HG02885 (cell line): Measurements from ENCODE around the gene PLA2G4F.

Source experiments
- ATAC-seq: cut with Tn5 transposase; IDR thresholded peaks from one replicate; pipeline ENCODE4 v1.9.1; 2021; ENCODE audit warnings: mild to moderate bottlenecking; ENCODE audit not compliant: unreplicated experiment, poor library complexity

Gene PLA2G4F

DNA sequence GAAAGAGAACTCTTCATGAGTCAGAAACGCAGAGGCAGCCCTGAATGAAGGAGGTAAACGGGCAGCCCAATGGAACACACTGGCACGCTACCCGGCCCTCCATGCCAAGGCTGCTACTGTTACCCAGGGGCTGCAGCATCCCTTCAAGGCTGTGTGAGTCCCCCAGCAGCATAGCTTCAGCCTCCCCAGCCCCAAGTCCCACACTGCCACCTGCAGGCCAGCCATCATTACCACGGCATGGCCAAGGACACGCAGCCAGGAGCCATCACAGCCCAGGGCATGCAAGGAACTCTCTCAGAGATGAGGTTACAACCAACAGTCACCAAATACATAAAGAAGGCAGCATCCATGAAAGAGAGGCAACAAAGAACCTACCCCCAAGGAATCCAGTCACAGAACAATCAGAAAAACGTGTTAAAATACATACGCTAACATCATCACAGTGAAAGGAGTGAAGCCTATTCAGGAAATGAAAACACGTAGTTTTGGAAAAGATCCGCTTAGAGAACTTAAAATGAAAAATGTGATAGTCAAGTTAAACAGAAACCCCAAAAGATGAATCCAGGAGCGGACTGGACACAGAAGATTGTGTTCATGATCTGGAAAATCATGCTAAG lies 22.4 kb downstream of the PLA2G4F start:
- ATAC-seq, result no peak

DNA sequence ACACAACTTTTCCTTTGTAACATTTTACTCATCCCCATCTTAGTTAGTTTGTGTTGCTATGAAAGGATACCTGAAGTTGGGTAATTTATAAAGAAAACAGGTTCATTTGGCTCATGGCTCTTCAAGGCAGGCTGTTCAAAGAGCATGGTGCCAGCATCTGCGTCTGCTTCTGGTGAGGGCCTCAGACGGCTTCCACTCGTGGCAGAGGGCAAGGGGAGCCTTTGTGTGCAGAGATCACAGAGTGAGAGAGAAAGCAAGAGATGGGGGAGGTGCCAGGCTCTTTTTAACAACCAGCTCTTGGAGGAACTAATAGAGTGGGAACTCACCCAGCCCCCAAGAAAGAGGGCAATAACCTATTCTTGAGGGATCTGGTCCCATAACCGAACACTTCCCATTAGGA lies 23.1 kb downstream of the PLA2G4F start:
- no peak for ATAC-seq

DNA sequence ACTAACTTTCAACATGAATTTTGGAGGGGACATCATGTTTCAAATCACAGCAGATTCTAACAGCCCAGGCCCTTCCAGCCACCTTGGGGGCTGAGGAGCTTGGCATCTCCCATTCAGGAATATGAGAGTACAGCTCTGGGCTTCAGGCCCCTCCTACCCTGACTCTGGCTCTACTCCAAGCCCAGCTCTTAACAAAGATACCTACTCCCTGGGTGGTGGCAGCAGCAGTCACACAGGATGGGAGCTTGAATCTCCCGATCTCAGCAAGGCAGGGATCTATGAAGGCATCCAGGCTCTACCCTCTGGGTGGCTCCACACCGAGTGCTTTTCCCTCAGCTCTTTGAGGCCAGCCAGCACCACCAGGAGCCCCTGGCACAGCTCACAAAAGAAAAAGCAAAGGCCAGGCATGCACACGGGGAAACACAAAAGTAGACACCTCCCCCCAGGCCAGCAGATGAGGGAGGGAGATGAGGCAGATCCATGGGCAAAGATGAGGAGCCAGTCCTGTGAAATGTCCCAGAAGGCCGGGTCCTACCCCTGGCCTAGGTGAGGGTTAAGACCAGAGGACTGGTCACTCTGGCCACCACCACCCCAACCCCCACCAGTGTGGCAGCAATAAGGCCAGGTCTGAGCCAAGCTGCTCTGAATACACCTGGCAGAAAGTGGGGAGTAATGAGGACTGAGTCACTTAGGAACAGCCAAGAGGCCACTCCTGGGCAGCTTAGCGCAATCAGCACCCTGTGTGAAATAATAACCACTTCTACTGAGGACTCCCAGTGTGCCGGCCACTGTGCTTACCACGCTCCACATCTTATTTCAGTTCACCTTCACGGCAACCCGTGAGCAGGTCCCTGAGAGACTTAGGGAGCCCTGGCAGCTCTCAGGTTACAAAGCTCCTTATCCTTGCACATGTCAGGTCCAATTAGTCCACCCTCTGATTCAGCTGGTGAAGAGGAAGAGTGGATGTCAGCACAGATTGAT lies 24.3 kb downstream of the PLA2G4F start:
- ATAC-seq, result no peak

DNA sequence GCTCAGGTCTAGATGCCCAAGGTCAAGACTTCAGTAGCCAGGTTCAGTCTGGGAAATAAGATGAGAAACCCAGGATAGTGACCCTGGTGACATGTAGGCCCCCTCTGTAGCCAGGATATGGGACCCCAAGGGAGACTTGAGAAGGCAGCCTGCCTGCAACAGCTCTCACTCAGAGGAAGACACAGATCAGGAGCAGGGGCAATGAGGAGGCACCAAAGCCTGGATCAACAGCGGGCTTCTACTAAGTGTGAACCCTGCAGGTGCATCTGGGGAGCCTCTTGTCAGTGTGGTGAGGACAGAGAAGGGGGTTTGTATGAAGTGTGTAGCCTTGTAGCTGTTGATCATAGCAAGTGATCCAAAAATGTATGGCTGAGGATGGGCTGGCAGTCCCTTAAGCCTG lies 25.4 kb downstream of the PLA2G4F start:
- ATAC-seq, result no peak

DNA sequence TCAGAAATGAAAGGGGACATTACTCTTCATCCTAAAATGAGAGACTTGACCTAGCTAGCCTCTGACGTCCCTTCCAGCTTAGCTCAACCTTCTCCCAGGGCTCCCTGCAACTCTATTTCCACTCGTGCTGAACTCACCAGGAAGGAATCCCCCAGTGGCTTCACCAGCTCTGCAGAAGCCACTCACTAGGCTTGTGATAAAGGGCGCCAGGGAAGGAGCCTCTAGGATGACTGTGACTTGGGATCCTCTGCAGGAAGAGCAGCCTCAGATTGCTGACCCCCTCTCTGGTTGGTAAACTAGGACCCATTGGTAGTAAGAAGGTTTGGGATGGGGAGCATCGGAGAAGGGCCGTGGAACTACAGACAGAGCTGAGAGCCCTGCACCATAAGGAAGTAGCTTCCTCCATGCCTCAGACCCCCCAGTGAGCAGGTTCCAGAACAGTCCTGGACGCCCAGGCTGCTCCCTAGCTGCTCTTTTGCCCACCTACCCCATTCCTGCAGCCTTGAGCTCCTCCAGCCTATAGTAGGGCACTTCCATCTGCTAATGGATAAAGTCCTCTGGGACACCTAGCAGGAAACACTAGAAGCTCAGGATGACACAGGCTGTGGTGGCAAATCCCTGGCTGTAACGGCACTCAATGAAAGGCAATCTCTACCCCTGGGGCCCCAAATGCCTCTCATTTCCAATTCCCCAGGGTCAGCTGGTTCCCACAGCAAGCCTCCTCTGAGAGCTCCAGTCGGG lies 26.0 kb downstream of the PLA2G4F start:
- ATAC-seq, result no peak

DNA sequence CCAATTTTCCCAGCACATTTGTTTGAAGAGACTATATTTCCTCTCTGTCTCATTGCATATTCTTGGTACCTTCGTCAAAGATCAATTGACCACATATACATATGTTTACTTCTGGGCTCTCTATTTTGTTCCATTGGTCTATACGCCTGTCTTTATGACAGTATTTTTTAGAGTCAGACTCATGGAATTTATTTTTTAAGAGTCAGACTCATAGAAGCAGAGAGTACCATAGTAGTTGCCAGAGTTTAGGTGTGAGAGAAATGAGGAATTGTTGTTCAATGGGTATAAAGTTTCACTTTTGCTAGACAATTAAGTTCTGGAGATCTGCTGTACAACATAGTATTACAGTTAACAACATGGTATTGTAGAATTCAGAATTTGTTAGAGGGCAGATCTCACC lies 27.1 kb downstream of the PLA2G4F start:
- no peak for ATAC-seq

DNA sequence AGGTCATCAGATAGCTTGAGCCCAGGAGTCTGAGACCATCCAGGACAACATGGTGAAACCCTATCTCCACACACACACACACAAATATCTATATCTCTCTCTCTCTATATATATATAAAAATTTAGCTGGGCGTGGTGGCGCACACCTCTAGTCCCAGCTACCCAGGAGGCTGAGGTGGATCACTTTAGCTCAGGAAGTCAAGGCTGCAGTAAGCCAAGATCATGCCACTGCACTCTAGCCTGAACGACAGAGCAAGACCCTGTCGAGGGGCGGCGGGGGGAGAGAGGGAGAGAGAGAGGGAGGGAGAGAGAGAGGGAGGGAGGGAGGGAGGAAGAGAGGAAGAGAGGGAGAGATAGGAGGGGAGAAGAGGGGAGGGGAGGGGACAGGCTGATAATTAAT lies 28.0 kb downstream of the PLA2G4F start:
- ATAC-seq, result no peak

DNA sequence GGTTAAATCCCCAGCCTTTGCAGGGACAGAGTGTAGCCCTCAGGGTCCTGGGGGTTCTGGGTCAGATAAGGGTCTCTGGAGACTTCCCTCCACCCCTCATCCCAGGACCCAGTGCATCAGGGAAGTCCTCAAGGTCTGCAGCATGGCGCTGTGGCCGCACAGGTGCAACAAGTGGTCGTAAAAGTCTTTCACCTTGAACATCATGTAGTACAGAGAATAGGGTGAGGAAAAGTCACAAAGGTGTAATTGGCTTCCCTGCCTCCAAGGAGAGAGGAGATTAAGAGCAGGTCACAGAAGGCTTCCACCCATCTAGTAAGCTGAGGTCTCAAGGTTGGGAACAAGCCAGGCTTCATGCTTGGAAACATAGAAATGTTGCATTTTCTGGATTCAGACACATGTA lies 32.9 kb downstream of the PLA2G4F start:
- no peak for ATAC-seq

DNA sequence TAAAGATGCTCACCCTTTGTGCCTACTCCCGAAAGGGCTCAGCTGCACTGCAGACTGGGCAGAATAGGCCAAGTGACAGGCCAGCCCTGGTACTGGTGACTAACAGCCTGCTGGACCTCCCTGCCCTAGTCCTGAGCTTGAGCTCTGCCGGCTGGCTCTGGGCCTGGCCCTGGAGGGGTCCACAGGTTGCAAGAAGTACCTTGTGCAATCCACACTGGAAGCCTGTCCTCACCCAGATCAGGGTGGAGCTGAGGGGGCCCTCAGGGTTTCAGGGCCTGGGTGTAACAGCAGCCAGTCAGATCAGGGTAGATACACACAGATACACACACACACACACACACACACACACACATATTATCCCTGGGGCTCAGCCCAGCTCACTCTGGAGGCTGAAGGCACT lies 34.8 kb downstream of the PLA2G4F start:
- ATAC-seq, result no peak

DNA sequence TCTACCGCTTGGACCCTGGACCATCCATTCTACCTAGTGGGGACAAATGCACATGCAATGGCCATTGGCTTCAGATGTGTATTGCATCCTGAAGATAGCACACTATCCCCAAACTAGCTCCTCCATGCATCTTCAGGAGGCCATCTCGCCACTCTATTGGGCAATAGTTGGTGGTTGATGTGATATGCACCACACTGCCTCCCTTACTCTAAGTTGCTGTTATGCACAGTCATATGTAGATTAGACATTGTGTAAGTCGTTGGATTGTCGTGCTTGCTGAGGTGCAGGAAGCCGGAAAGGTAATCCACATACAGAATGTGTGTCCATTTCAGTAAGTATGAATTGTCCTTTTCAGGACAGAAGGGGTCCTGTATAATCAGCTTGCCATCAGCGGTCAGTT lies 35.4 kb downstream of the PLA2G4F start:
- ATAC-seq, result no peak

DNA sequence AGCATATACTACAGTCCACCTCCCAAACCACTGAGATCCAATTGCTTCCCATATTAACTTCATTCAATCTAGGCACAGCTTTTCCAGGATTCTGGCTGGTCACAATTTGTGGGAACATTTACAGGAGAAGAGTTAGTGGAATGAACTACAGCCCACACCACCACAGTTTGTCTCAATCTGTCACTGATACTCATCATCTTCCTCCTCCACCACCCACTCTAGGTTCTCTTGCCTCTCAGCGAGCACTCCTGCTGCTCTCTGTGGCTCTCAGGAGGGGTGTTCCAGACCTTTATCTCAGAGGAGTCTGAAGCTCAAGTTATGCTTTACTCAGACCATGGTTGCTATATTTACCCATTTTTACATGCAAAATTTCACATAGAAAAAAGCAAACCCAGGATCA lies 36.2 kb downstream of the PLA2G4F start:
- no peak for ATAC-seq

DNA sequence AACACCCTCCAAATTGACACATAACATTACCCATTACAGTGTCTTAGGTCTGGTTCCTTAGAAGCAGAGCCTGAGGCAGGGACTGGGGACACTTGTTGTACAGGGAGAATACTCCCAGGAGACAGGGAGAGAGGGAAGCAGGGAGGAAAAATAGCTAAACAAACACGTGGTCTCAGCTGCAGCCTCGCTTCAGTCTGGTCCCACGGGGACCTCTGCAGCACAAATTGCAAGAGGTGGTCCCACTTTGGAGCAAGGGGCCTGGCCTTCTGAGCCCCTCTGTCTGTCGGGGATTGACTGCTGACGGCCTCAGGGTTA lies 37.0 kb downstream of the PLA2G4F start:
- ATAC-seq, result no peak

DNA sequence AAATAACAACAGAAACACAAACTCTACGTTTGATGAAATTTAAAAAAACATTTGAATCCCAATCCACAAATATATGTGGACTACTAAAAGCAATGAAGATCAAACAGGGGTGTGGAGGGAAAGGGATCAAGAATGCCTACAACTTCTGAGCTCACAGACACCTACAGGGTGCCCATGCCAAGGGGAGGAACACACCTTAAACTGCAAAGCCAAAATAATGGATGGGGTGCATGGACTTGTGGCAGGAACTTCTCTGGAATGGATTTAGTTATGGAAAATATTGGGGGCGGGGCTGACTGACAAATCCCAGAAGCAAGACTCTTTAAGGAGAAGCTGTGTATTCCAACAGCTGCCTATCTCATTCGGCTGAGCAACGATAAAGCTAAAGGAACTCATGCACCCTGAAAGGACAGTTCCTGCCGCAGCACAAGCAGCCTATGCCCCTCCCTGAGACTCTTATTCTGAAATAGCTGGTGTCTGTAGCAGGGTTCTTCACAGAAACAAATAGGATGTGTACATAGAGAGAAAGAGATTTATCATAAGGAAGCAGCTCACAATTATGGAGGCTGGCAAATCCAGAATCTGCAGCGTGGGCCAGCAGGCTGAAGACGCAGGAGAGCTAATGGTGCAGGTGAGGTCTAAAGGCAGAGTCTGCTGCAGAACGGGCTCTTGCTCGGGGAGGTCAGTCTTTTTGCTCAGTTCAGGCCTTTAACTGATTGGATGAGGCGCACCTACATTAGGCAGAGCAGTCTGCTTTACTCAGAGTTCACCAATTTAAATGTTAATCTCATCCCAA lies 37.6 kb downstream of the PLA2G4F start:
- no peak for ATAC-seq

DNA sequence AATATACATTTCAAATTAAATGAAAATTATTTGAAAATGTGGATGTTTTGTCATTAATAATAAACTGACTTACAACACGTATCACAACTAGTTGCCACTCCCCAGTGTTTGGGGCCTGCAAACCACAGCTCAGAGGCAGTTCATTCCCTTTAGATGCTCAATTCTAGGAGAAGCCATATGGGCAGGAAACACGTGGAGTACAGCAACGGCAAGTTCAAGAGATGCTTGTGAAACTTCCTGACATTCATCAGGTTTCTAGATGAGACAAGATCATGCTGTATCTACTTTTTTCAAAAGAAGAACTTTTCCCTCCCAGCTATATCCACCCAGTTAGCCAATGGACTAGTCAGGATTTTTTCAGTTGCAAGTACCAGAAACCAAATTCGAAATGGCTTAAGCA lies 44.5 kb downstream of the PLA2G4F start:
- ATAC-seq, result no peak

DNA sequence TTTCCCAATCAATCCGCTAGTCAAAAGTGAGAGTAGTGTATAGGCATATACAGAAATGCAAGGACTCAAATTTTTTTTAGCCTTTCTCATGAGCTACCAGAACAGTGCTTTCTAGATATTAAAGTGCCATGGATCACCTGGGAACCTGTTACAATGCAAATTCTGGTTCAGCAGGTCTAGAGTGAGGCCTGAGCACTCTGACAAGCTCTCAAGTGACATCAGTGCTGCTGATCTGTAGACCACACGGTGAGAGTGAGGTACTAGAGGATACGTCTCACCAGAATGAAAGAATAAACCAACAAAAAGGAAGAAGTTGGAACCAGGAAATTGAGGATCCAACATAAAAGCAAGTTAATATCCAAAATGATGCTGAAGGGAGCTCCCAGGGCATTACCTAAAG lies 46.1 kb downstream of the PLA2G4F start:
- ATAC-seq, result no peak

DNA sequence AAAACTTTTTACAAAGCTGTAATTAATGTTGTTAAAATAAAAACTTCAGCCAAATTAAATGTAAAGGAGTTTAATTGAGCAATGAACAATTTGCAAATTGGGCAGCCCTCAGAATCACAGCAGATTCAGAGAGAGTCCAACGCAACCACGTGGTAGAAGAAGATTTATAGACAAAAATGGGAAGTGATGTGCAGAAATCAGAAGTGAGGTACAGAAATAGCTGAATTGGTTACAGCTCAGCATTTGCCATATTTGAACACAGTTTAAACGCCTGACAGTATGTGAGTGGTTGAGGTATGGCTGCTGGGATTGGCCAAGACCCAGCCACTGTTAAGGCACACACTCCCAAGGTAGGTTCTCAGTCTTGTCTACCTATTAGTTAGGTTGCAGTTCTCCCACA lies 47.6 kb downstream of the PLA2G4F start:
- no peak for ATAC-seq

DNA sequence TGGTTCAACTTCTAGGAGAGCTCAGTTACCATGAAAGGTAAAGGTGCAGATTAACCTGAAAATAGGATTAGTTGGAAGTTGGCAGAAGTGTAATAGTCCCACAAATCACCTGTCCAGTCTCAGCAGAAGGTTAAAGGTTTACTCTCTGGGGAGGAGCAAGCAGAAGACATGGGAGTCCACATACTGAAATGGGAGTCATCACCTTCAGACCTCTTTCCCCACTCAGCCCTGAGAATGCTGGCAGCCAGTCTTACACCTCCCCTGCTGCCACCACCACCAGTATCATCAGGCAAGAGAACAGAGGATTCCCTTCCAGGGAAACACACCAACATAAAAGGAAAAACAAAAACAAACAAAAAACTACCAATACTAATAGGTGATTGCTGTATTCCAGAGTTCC lies 48.2 kb downstream of the PLA2G4F start:
- no peak for ATAC-seq

DNA sequence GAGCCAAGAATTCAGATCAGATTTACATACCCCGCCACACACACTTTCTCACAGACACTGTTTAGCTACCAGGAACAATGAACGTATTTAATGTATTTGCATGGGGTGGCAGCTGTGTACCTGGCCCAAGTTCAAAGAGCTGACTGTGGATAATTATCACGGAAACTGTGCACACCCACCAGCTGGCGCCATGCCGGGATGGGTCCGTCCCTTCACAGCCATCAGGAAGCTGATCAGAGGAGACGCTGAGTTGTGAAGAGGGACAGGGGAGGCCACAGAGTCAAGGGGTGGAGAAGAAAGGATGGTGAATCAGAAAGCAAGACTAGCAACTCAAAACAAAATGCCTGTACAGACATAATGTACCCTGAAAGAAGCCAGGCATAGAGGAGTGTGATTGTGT lies 49.0 kb downstream of the PLA2G4F start:
- no peak for ATAC-seq

DNA sequence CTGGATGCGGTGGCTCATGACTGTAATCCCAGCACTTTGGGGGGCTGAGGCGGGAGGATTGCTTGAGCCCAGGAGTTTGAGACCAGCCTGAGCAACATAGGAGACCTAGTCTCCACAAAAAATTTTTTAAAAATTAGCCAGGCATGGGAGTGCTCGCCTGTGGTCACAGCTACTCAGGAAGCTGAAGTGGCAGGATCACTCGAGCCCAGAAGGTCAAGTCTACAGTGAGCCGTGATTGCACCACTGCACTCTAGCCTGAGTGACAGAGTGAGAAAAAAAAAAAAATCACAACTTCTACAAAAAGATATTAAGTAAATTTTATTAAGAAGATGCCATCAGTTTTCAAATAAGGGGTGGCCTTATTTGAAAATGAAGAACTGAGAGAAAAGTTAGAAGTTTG lies 50.1 kb downstream of the PLA2G4F start:
- ATAC-seq, result no peak

DNA sequence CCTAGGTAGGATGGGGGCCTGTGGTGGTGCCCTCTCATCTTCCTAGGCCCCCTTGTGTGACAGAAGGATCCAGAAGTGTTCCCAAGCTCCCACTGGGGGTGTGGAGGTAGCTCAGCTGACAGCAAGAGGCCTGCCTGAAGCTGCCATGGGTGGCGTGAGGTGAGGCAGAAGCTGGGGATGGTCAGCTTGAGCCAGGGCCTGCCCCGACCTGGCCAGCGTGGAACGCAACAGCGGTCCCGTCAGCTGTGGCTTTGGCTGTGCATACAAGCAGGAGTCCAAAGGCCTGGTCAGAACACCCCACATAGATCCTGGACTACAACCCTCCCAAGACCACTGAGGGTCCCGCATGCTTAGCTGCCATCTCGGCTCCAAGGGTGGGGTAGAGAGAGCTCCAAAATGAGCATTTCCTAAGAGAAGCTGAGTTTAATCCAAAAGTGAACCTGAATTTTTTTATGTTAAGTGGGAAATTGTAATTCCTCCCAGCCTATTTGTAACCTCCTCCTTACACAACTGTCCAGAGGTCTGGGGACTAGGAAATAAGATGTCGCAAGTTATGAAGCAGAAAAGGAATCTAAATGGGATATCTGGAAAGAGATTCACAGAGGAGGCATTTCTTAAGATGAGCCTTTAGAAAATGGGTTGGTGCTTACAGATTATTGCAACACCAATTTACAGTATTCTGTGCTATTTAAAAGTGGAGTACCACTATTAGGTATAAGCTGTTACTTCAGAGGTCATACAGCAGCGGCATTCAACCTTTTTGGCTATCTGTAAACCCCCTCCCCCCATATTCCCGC lies 52.1 kb downstream of the PLA2G4F start:
- no peak for ATAC-seq
